CD4-positive, alpha-beta T cell treated with Interferon alpha-2 for 1 hour (primary cell): ENCODE results near the gene NFKB2.

Source experiments
- DNase-seq, 2 donors: peaks; one replicate each; pipeline ENCODE4 v3.0.0-alpha.2; 2020 to 2022

NFKB2 gene

GRCh38 chr10:102409604-102410428, 14.3 kb downstream of the NFKB2 start:
- DNase-seq: no peak

DNA sequence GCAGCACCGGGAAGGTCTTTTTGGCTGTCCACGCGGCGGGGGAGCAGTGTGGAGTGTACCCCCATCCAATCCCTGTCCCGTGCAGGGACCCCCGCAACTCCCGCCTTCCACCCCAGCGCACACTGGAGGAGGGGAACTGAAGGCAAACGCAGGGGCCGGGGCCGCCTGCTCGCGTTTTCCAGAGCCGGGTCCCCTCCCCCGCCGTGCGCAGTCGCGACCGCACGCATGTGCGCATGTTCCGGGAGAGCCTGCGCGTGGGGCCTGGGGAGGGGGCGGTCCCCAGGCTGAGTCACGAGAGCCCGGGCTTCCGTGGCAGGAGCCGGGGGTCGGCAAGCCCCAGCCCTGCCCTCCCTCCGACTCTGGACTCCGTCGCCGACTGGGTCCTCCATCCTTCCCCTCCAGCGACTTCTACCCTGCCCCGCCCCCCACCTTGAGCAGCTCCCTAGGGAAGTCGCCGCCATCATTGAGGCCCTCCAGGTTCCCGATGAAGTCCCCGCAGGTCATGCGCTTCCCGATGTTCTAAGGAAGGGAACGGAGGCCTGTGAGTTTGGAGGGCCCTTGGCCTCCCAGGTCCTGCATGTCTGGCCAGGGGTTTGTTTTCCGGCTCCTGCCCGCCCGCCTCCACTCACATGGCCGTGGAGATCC, 15.0 kb downstream of the NFKB2 start:
- DNase-seq: peak; percentile 36 to 52

GRCh38 chr10:102411341-102412255, 16.1 kb downstream of the NFKB2 start:
- DNase-seq: no peak

DNA sequence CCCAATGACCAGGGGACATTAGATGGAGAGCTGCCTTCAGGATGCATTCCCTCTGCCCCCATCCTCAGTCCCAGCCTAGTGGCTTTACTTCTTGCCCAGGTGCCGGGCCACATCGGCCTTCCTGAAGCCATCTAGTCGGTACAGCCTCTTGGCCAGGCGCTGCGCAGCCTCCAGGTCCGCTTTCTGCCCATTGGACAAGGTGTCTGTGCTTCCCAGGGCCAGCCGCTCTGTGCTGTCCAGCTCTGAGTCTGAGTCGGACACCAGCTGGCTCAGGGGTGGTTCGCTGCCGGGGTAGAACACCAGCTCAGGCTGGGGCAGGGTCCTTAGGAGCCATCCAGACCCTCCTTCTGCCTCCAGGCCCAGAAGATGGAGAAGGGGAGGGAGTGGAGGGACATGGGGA, 16.8 kb downstream of the NFKB2 start:
- DNase-seq: no peak

GRCh38 chr10:102413053-102413705, 17.7 kb downstream of the NFKB2 start:
- peak; percentile 26 to 62 for DNase-seq

DNA sequence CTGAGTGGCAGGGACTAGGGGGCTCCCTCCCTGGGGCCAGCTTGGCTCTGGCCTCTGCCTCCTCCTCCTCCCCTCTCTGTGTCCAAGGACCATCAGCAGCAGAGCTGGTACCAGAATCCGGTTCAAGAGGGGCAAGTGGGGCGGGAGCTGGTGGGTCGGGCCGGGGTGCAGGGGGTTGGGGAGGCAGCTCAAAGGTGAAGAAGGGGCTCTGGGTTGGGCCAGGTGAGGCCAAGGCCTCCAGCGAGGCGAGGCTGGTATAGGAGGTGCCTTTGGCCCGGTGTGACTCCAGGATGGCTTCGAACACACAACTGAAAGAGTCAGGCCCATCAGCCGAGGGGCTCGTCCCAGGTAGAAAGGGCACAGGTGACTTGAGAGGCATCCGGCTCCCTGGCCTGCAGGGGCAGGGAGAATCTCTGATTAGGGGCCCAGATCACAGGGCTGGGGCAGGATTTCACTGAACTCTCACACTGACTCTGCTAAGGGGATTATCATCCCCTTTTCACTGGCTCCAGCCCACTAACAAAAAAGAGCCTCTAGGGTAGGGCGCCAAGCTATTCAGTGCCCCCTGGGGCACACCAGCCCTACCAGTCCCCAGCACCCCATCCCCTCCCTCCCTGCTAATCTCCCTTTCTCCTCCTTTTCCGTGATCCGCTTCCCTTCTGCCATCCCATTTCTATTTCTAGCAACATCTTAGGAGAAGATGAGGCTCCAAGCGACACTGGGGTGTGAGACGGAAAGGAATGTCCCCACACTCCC, 18.5 kb downstream of the NFKB2 start:
- no peak for DNase-seq

DNA sequence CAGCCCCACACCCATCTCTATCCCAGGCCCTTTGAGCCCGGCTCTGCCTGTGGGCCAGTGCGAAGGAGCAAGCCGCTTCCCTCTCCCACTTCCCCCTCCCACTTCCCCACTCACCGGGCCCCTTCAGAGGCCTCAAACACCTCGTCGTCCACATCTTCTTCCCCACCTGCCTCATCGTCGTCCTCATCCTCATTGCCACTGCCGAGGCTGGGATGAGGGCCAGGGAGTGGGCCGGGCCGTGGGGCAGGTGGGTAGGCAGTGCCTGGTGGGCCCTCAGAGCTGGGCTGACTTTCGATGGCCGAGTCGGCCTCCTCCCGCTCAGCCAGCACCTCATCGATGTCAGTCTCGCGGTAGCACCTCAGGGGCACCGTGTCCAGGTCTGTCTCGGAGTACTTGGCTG, 19.2 kb downstream of the NFKB2 start:
- DNase-seq: no peak

- DNase-seq: no peak
These were observed 20.8 kb downstream of the NFKB2 start for GRCh38 chr10:102416283-102416682.

DNA sequence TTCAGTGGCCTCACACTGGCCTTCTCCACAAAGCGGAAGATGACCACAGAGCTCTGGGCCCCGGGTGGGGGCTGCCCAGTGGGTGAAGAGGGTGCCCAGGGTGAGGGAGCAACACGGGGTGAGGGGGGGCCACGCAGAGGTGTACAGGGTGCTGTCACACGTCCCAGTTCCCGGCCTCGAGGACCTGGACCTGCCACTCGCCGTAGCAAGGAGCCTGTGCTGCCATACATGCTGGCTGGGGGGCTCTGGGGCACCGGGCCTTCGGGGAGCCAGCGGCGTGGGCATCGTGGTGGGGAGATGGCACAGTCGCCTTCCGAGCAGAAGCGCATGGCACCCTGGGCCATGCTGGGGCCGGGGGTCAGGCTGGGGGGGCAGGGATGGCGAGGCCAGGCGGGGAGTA, 21.2 kb downstream of the NFKB2 start:
- no peak for DNase-seq

DNA sequence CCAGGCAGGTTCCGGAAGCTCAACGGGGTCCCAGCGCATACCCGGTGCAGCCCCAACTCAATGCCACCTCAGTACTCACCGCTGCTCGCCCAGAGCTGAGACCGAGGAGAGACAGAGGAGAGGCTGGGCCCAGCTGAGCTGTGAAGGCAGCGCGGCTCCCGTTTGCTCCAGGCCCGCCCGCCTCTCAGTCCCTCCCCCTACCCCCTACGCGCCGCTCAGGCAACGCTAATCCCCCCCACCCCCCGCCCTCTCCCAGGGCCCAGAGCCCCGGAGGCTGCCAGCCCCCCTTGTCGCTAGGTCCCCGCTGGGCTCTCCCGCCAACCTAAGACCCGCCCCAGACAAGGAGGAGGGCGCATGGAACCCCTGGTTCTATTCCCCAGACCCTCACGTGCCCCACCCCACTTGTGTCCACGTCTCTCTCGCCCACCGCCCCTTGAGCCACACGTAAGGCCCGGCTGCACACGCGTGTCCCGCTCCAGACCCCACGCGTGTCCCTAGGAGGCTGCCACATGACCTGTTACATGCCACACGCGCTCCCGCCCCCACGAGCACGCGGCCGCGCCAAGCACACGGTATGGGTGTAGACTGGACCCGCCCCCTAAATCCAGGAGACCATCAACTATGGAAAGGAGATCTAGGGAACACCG, 23.2 kb downstream of the NFKB2 start, which contains the start of gene PSD:
Gene PSD, minus strand, starts transcription at position 164 of the 647 bp plus-strand sequence. CDS start 1,747 bp downstream, outside the sequence.
- DNase-seq: no peak

GRCh38 chr10:102419269-102420180, 24.0 kb downstream of the NFKB2 start:
- DNase-seq: peak; percentile 45 to 76

DNA sequence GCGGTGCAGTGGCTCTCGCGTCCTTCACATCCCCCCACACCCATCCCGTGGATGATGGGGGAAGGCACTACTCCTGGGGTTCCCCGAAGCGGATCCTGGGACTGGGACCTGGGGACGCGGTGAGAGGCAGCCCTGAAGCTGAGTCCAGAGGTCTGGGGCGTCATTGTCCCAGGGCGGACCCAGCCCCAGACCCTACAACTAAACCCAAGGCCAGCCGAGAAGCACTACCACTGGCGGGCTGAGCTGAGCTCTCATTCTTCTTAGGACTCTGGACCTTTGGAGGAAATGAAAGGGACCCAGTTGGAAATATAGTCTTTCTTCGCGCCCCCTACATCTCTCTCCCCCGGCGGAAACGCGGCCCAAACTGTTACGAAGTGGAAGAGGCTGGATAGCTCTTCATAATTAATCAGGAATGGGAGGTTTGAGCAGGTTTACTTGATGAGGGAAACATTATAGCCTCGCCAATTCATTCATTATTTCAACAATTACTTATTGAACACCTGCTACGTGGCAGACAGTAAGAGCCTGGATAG, 24.7 kb downstream of the NFKB2 start:
- DNase-seq: no peak

DNA sequence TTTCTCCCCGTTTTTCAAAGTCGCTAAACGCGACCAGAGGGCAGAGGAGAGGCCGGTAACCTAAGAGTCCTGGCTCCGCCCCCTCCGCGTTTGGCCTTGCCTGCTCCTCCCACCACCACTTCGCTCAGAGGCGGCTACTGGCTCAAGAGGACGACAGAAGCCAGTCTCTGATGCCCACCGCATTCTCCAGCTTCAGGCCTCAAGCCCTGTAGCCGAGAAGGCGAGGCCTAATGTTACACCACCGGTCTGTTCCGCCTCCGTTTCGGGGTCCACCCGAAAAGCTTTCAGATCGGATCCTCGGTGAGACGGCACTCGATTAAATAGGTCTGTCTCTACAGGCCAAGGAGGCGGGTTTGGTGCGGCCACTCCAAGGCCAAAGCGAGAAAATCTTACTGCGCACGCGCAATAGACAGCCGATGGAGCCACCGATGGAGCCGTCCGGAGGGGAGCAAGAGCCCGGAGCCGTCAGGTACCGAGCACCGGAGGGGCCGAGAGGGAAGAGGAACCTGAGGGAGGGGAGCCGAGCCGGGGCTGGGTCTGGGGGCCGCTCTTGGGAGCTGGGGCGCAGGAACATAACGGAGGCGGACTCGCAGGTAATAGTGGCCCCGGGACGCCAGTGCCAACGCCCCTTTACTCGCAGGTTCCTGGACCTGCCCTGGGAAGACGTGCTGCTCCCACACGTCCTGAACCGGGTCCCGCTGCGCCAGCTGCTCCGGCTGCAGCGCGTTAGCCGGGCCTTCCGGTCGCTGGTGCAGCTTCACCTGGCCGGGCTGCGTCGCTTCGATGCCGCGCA, 25.4 kb downstream of the NFKB2 start, which contains the start of gene FBXL15:
Gene FBXL15, plus strand, starts transcription at position 123 of the 793 bp plus-strand sequence. Its CDS starts 294 bp downstream, at position 417.
- peak; percentile 95 to 97 for DNase-seq

DNA sequence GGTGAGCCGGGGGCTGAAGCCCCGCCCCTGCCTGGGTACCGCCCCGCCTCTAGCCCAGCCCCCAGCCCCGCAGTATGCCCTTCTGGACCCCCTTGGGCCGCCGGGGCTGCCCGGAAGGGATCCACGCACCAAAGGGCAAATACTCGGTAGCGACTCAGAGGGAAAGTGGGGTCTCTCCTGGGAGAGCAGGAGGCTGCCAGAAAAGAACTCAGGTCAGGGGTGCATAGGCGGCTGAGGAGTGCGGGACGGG, 25.9 kb downstream of the NFKB2 start:
- no peak for DNase-seq

DNA sequence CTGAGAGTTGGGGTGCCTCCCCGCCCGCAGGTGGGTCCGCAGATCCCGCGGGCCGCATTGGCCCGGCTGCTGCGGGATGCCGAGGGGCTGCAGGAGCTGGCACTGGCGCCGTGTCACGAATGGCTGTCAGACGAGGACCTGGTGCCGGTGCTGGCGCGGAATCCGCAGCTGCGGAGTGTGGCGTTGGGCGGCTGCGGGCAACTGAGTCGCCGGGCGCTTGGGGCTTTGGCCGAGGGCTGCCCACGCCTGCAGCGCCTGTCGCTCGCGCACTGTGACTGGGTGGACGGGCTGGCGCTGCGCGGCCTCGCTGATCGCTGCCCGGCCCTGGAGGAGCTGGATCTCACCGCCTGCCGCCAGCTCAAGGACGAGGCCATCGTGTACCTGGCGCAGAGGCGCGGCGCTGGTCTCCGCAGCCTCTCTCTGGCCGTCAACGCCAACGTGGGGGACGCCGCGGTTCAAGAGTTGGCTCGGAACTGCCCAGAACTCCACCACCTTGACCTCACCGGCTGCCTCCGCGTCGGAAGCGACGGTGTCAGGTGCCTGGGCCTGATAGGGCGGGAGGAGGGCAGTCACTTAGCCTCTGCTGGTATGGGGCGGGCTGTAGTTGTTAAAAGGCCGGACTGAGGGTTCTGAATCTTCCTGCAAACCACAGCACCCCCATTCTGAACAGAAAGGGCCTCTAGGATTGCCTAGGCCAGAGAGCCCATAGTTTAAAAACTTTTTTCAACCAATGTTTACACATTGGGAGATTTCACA, 26.4 kb downstream of the NFKB2 start:
- no peak for DNase-seq

DNA sequence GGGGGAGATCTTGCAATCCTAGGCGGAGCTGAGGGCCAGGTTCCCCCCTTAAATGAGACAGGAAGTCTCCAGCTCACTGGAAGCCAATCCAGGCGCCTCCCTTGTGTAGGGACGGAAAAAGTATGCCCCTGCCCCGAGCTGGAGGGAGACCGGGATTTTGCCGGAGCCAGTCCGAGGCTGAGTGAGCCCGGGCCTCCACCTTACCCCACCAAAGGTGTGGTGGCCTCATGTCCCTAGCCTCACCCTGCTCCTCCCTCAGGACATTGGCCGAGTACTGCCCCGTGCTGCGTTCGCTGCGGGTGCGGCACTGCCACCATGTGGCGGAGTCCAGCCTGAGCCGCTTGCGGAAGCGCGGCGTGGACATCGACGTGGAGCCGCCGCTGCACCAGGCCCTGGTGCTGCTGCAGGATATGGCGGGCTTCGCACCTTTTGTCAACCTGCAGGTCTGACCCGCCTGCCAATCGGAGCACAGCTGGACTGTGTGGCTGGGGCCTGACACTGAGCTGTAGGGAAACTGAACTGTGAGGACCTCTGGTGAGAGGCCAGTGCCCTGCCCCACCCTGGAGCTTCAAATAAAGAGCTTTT, 27.1 kb downstream of the NFKB2 start:
- peak; percentile 63 to 66 for DNase-seq

DNA sequence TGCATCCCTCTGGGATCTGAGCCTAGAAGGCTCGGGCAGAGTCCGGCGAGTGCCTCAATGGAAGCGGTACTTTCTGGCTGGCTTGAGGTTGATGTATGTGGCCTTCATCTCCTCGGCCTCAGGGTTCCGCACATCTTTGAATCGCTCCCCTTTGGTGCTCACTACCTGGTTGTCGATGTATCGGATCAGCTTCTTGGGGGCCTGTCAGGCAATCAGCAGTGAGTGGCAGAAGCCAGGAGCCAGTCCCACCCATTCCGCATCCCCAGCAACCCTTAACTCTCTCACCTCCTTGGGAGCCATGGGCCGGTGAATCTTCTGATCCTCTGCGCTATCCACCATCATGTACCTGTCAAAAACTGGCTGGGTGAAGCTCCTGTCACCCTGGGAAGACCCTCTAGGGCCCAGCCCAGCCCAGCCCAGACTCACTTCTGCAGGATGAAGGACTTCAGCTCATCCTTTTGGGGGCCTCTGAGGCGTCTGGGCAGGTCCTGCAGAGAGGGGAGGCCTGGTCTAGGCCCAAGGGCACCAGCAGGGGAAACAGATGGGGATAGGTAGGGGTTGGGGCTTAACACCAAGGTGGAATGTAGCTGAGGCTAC, 28.0 kb downstream of the NFKB2 start:
- DNase-seq: no peak

GRCh38 chr10:102424145-102424544, 28.6 kb downstream of the NFKB2 start:
- no peak for DNase-seq
